H9 (cell line): Measurements from ENCODE around the gene CNGB1. TPM values are rescaled to one million over a fixed set of nuclear protein-coding genes. Genes with fewer than 3 reads are reported as not detected.

Experiments used
- DNase-seq: peaks from one replicate; pipeline ENCODE4 v3.0.0-alpha.2; 2017
- H2AFZ ChIP-seq: one replicate; pipeline ENCODE4 v1.6.1; 2013; ENCODE audit warnings: mild to moderate bottlenecking, low read length, control low read depth, moderate library complexity
- H2AK5ac ChIP-seq: 2 replicates; pipeline ENCODE4 v1.6.1; 2013; ENCODE audit warnings: low read length, control low read depth, mixed read lengths; ENCODE audit not compliant: insufficient read length
- H2BK120ac ChIP-seq: one replicate; pipeline ENCODE4 v1.6.1; 2013; ENCODE audit warnings: low read depth, mild to moderate bottlenecking, low read length, control low read depth, inconsistent platforms; ENCODE audit not compliant: poor library complexity, severe bottlenecking
- H2BK12ac ChIP-seq: 2 replicates; pipeline ENCODE4 v1.6.1; 2013; ENCODE audit warnings: low read length, control low read depth, mixed read lengths, low read depth; ENCODE audit not compliant: insufficient read length
- H2BK15ac ChIP-seq: 2 replicates; pipeline ENCODE4 v1.6.1; 2013; ENCODE audit warnings: low read depth, low read length, control low read depth
- H2BK20ac ChIP-seq: one replicate; pipeline ENCODE4 v1.6.1; 2013; ENCODE audit warnings: low read depth, mild to moderate bottlenecking, low read length, control low read depth, inconsistent platforms; ENCODE audit not compliant: poor library complexity, severe bottlenecking
- H2BK5ac ChIP-seq: 2 replicates; pipeline ENCODE4 v1.6.1; 2013; ENCODE audit warnings: low read length, control low read depth, mixed read lengths; ENCODE audit not compliant: insufficient read length
- H3K14ac ChIP-seq: 2 replicates; pipeline ENCODE4 v1.6.1; 2013; ENCODE audit warnings: low read length, control low read depth; ENCODE audit not compliant: insufficient read depth
- H3K18ac ChIP-seq: 2 replicates; pipeline ENCODE4 v1.6.1; 2013; ENCODE audit warnings: low read depth, mild to moderate bottlenecking, mixed read lengths, low read length, control low read depth; ENCODE audit not compliant: insufficient read length
- H3K23ac ChIP-seq: 2 replicates; pipeline ENCODE4 v1.6.1; 2013; ENCODE audit warnings: low read length, control low read depth, mixed read lengths, low read depth; ENCODE audit not compliant: insufficient read length
- H3K23me2 ChIP-seq: 2 replicates; pipeline ENCODE4 v1.6.1; 2013; ENCODE audit warnings: low read depth, mild to moderate bottlenecking, mixed read lengths, low read length, control low read depth; ENCODE audit not compliant: insufficient read length, poor library complexity, severe bottlenecking
- H3K27ac ChIP-seq: 2 replicates; pipeline ENCODE4 v1.5.1; 2013; ENCODE audit warnings: low read length, control low read depth, mixed read lengths, low read depth; ENCODE audit not compliant: insufficient read length
- H3K27me3 ChIP-seq: 2 replicates; pipeline ENCODE4 v1.6.1; 2013; ENCODE audit warnings: low read length, control low read depth, inconsistent platforms; ENCODE audit not compliant: insufficient read depth
- H3K4ac ChIP-seq: 2 replicates; pipeline ENCODE4 v1.6.1; 2013; ENCODE audit warnings: low read depth, mild to moderate bottlenecking, control low read depth, inconsistent platforms, low read length, moderate library complexity
- H3K4me1 ChIP-seq: 2 replicates; pipeline ENCODE4 v1.6.1; 2013; ENCODE audit warnings: low read length, control low read depth, inconsistent platforms; ENCODE audit not compliant: insufficient read depth
- H3K4me2 ChIP-seq: 2 replicates; pipeline ENCODE4 v1.6.1; 2013; ENCODE audit warnings: low read length, control low read depth, mixed read lengths; ENCODE audit not compliant: insufficient read length, insufficient read depth
- H3K56ac ChIP-seq: 2 replicates; pipeline ENCODE4 v1.6.1; 2013; ENCODE audit warnings: low read depth, mild to moderate bottlenecking, mixed read lengths, low read length, control low read depth; ENCODE audit not compliant: insufficient read length
- H3K79me1 ChIP-seq: 2 replicates; pipeline ENCODE4 v1.6.1; 2013; ENCODE audit warnings: low read depth, mild to moderate bottlenecking, moderate library complexity, low read length, control low read depth, inconsistent platforms; ENCODE audit not compliant: insufficient read depth, poor library complexity, severe bottlenecking
- H3K79me2 ChIP-seq: 2 replicates; pipeline ENCODE4 v1.6.1; 2013; ENCODE audit warnings: low read length, control low read depth, inconsistent platforms; ENCODE audit not compliant: insufficient read depth
- H3K9ac ChIP-seq: 2 replicates; pipeline ENCODE4 v1.6.1; 2013; ENCODE audit warnings: low read length, control low read depth, mixed read lengths; ENCODE audit not compliant: insufficient read length; ENCODE audit errors: extremely low read depth
- H3K9me3 ChIP-seq: one replicate; pipeline ENCODE4 v1.6.1; 2013; ENCODE audit warnings: low read depth, low read length, inconsistent platforms; ENCODE audit not compliant: control insufficient read depth
- H3T11ph ChIP-seq: one replicate; pipeline ENCODE4 v1.6.1; 2013; ENCODE audit warnings: mild to moderate bottlenecking, low read length, control low read depth, inconsistent platforms
- H4K20me1 ChIP-seq: one replicate; pipeline ENCODE4 v1.6.1; 2013; ENCODE audit not compliant: control insufficient read depth, insufficient read length, insufficient read depth
- H4K5ac ChIP-seq: 2 replicates; pipeline ENCODE4 v1.6.1; 2013; ENCODE audit warnings: low read depth, mild to moderate bottlenecking, mixed read lengths, low read length, control low read depth; ENCODE audit not compliant: insufficient read length
- H4K8ac ChIP-seq: replicated peaks from 2 replicates; pipeline ENCODE4 v1.6.1; 2013; ENCODE audit warnings: low read length, control low read depth, mixed read lengths, low read depth; ENCODE audit not compliant: insufficient read length
- H4K91ac ChIP-seq: 2 replicates; pipeline ENCODE4 v1.6.1; 2013; ENCODE audit warnings: low read depth, mild to moderate bottlenecking, moderate library complexity, mixed read lengths, low read length, control low read depth; ENCODE audit not compliant: insufficient read length
- H3K27ac Mint-ChIP-seq, 3 experiments: 2 replicates in 2 of 3; 3 replicates in 1 of 3; pipeline ENCODE4 v1.8.0; 2020 to 2021; ENCODE audit warnings: mixed read lengths in 3 of 3, mild to moderate bottlenecking in 1 of 3, moderate library complexity in 1 of 3
- H3K27me3 Mint-ChIP-seq: 2 replicates; pipeline ENCODE4 v1.8.0; 2021; ENCODE audit warnings: low read depth, mild to moderate bottlenecking, moderate library complexity, mixed read lengths
- H3K36me3 Mint-ChIP-seq, 3 experiments: 2 replicates in 2 of 3; 3 replicates in 1 of 3; pipeline ENCODE4 v1.8.0; 2020 to 2021; ENCODE audit warnings: low read depth in 3 of 3, mixed read lengths in 3 of 3; ENCODE audit not compliant: insufficient read depth in 1 of 3
- H3K4me1 Mint-ChIP-seq, 2 experiments: 2 replicates each; pipeline ENCODE4 v1.8.0; 2020; ENCODE audit warnings: mixed read lengths in 2 of 2
- H3K4me3 Mint-ChIP-seq, 2 experiments: 2 replicates in 1 of 2; 3 replicates in 1 of 2; pipeline ENCODE4 v1.8.0; 2020 to 2021; ENCODE audit warnings: mild to moderate bottlenecking in 2 of 2, mixed read lengths in 2 of 2, moderate library complexity in 1 of 2
- H3K9me3 Mint-ChIP-seq, 2 experiments: 2 replicates in 1 of 2; 3 replicates in 1 of 2; pipeline ENCODE4 v1.8.0; 2020; ENCODE audit warnings: mild to moderate bottlenecking in 2 of 2, mixed read lengths in 2 of 2, moderate library complexity in 1 of 2
- CTCF ChIP-seq: fragments of 200-600 bp; sonication (generic); conservative IDR thresholded peaks from 3 replicates; pipeline ENCODE4 v1.8.0; 2021; ENCODE audit warnings: antibody characterized with exemption, mild to moderate bottlenecking
- WGBS: extraction: QIAGEN DNeasy Blood & Tissue Kit; methylation state at CpG from one replicate; pipeline ENCODE4 v1.1.7; 2013; ENCODE audit warnings: missing lambda C conversion rate, low lambda C conversion rate, mixed read lengths; ENCODE audit not compliant: insufficient read length; ENCODE audit errors: extremely low coverage; 5-methylcytosine and 5-hydroxymethylcytosine counted together
- total RNA-seq: library from RNA; stranded (reverse); gene quantifications from 2 replicates; pipeline ENCODE4 v1.2.1, GENCODE V29; 2021

CNGB1 gene
- total RNA-seq, 1 experiment from 2014 or later, result not detected

- Mint-ChIP-seq H3K27me3 (peaks cover 47% of the 10 kb centered on the region), H3K9me3 (no peaks in the 10 kb centered on the region), H3K36me3 (no peaks in the 10 kb centered on the region; a peak in 2 of 7 replicates), H3K4me1 (peaks cover 10 to 17% of the 10 kb centered on the region in 2 experiments), H3K27ac (no peak overlapping the region), H3K4me3 (no peak overlapping the region)
- Histone ChIP-seq H2BK15ac (no peak overlapping the region), H2BK120ac (no peak overlapping the region), H2BK12ac (no peak overlapping the region), H4K8ac (no peak overlapping the region), H3T11ph (no peak overlapping the region), H3K27ac (no peak overlapping the region), H2BK5ac (no peak overlapping the region), H4K5ac (no peak overlapping the region), H3K14ac (no peak overlapping the region), H3K9me3 (no peaks in the 10 kb centered on the region), H3K23ac (no peak overlapping the region), H3K79me1 (no peaks in the 10 kb centered on the region), H4K20me1 (no peaks in the 10 kb centered on the region), H2BK20ac (no peak overlapping the region), H3K9ac (no peak overlapping the region), H3K79me2 (no peaks in the 10 kb centered on the region), H3K18ac (no peak overlapping the region), H3K56ac (no peak overlapping the region), H3K4me1 (no peaks in the 10 kb centered on the region; the same call in 1 of the 2 replicates), H3K23me2 (peaks cover 16% of the 10 kb centered on the region), H4K91ac (no peak overlapping the region), H2AK5ac (no peak overlapping the region), H3K4me2 (no peak overlapping the region), H3K27me3 (peaks cover 9% of the 10 kb centered on the region; the same call in 1 of the 2 replicates), H2AFZ (no peak overlapping the region), H3K4ac (no peak overlapping the region)
- peak; percentile 26 for DNase-seq
- no peak for TF ChIP-seq CTCF
- no CpG with 5 or more reads among the region's 1 CpG for WGBS
These were observed 18.0 kb upstream of the CNGB1 start for GRCh38 chr16:57988929-57989328.
